Measurements from ENCODE around the gene PDE1C.

GRCh38 chr7:31856337-31856736 is 213.9 kb downstream of the PDE1C start:
- no peak for TF ChIP-seq POLR2A (IDR thresholded peaks at IDR 0.05)
- TF ChIP-seq, protein P1, sequence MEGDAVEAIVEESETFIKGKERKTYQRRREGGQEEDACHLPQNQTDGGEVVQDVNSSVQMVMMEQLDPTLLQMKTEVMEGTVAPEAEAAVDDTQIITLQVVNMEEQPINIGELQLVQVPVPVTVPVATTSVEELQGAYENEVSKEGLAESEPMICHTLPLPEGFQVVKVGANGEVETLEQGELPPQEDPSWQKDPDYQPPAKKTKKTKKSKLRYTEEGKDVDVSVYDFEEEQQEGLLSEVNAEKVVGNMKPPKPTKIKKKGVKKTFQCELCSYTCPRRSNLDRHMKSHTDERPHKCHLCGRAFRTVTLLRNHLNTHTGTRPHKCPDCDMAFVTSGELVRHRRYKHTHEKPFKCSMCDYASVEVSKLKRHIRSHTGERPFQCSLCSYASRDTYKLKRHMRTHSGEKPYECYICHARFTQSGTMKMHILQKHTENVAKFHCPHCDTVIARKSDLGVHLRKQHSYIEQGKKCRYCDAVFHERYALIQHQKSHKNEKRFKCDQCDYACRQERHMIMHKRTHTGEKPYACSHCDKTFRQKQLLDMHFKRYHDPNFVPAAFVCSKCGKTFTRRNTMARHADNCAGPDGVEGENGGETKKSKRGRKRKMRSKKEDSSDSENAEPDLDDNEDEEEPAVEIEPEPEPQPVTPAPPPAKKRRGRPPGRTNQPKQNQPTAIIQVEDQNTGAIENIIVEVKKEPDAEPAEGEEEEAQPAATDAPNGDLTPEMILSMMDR (IDR thresholded peaks at IDR 0.05) = no peak
